ENCODE results near the gene TMEM248. TPM values are rescaled to one million over a fixed set of nuclear protein-coding genes. Genes with fewer than 3 reads are reported as not detected.
"Not testable (repeated sequence)": the region's sequence is repeated elsewhere in the genome, so short reads cannot be mapped to it uniquely, and the experiment has no call there.

TMEM248 gene
- total and polyA plus RNA-seq, 12 donors: 16.6 to 161 (median 108) TPM

- WGBS, 4 donors: 88 to 93% (median 91%) methylated on average over 5 of the region's 5 CpGs
- Histone ChIP-seq H3K9me3 (replicated peaks in 1 of 3) (no peaks in the 10 kb centered on the region), H3K27ac (no peak overlapping the region), H3K4me1 (replicated peaks in 1 of 2) (no peaks in the 10 kb centered on the region), H3K27me3 (no peaks in the 10 kb centered on the region), H3K36me3 (replicated peaks in 1 of 2) (no peaks in the 10 kb centered on the region), H3K4me3 (no peak overlapping the region)
- intact Hi-C loops (cut with DNase I): no loop called here
- TF ChIP-seq CTCF (IDR thresholded peaks at IDR 0.05): no peak
- no peak for TF ChIP-seq POLR2A (IDR thresholded peaks at IDR 0.05)
- no peak for DNase-seq
Measured at GRCh38 chr7:66905689-66906088, 15.3 kb upstream of the TMEM248 start.

GRCh38 chr7:66907731-66908130 is 13.3 kb upstream of the TMEM248 start:
- H3K27me3 ChIP-seq: no peaks in the 10 kb centered on the region
- no peak overlapping the region for H3K27ac ChIP-seq
- no peaks in the 10 kb centered on the region for H3K9me3 ChIP-seq (replicated peaks in 1 of 3)
- TF ChIP-seq CTCF (IDR thresholded peaks at IDR 0.05) (no peak), POLR2A (IDR thresholded peaks at IDR 0.05) (no peak)
- intact Hi-C loops (cut with DNase I): no loop called here
- 94 to 97% (median 96%) methylated on average over 4 to 5 of the region's 5 CpGs for WGBS, 4 donors
- H3K4me1 ChIP-seq (replicated peaks in 1 of 2): no peaks in the 10 kb centered on the region
- no peak overlapping the region for H3K4me3 ChIP-seq
- H3K36me3 ChIP-seq (replicated peaks in 1 of 2): no peaks in the 10 kb centered on the region
- no peak for DNase-seq

- H3K4me3 ChIP-seq; intact Hi-C loops (cut with DNase I); H3K36me3 ChIP-seq (replicated peaks in 1 of 2); DNase-seq; H3K4me1 ChIP-seq (replicated peaks in 1 of 2); H3K9me3 ChIP-seq (replicated peaks in 1 of 3); H3K27ac ChIP-seq; H3K27me3 ChIP-seq: not testable (repeated sequence)
- 74 to 89% (median 78%) methylated on average over 4 of the region's 4 CpGs for WGBS, 4 donors
Measured at GRCh38 chr7:66908598-66908997, 12.4 kb upstream of the TMEM248 start.

GRCh38 chr7:66910789-66911188 is 10.2 kb upstream of the TMEM248 start:
- no peak for TF ChIP-seq CTCF (IDR thresholded peaks at IDR 0.05)
- no peak for TF ChIP-seq POLR2A (IDR thresholded peaks at IDR 0.05)
- H3K27ac ChIP-seq: no peak overlapping the region
- H3K4me3 ChIP-seq: no peak overlapping the region
- no peaks in the 10 kb centered on the region for H3K36me3 ChIP-seq (replicated peaks in 1 of 2)
- 69 to 93% (median 86%) methylated on average over 3 of the region's 3 CpGs for WGBS, 4 donors
- no peak for DNase-seq
- H3K9me3 ChIP-seq (replicated peaks in 1 of 3): no peaks in the 10 kb centered on the region
- intact Hi-C loops (cut with DNase I): no loop called here
- no peaks in the 10 kb centered on the region for H3K4me1 ChIP-seq (replicated peaks in 1 of 2)
- H3K27me3 ChIP-seq: no peaks in the 10 kb centered on the region

GRCh38 chr7:66911191-66911590 is 9.8 kb upstream of the TMEM248 start:
- H3K27ac ChIP-seq; H3K36me3 ChIP-seq (replicated peaks in 1 of 2); H3K27me3 ChIP-seq; H3K4me3 ChIP-seq; intact Hi-C loops (cut with DNase I); H3K4me1 ChIP-seq (replicated peaks in 1 of 2); DNase-seq; H3K9me3 ChIP-seq (replicated peaks in 1 of 3): not testable (repeated sequence)
- 92 to 98% (median 97%) methylated on average over 2 of the region's 2 CpGs for WGBS, 4 donors

Data from adrenal gland (tissue), 12 donors.